ENCODE measurements around the gene FOXI1.

DNA sequence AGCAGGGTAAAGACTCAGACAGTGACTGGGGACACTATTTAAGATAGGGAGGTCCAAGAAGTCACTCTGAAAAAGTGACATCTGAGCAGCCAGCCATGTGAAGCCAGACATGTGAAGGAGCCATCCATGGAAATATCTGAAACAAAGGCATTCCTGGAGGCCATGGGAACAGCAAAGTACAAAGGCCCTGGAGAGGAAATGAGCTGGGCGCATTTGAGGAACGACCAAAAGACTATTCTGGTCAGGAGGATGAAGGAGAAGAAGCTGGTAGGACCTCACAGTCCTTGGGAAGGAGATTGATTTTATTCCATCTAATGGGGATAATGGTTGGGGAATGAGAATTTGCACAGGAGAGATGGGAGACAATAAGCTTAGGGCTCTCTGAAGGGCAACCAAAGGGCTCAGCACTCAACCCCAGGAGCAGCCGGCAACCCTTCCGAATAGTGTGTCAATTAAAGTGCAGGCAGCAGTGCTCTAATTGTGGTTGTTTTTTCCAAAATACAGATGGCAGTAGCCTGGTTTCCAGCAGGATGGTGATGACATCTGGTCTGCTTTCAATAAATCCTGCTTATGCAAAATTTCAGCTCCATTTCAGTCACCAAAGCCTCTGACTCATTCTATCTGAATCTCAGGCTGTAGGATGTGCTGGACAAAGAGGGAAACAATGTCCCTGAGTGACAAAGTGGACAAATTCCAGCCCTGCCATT is 26.7 kb downstream of the FOXI1 start:
- TF ChIP-seq MAZ (IDR thresholded peaks at IDR 0.05; ENCODE audit: borderline replicate concordance, low read depth, low read length), result no peak
- TF ChIP-seq SMC3 (IDR thresholded peaks at IDR 0.05), result no peak
- no peak for TF ChIP-seq CTCF (IDR thresholded peaks at IDR 0.05)
- TF ChIP-seq CBX8 (IDR thresholded peaks at IDR 0.05), result no peak

Data from A549 (cell line).